ENCODE data around the gene ZNF804B.
"Not testable (repeated sequence)": the region's sequence is repeated elsewhere in the genome, so short reads cannot be mapped to it uniquely, and the experiment has no call there.

The ZNF804B gene

GRCh38 chr7:89223900-89224395 is 464.4 kb downstream of the ZNF804B start:
- H3K79me2 ChIP-seq (ENCODE audit: insufficient read depth, low read depth) = no peaks in the 10 kb centered on the region
- H3K4me3 ChIP-seq (IDR thresholded peaks at IDR 0.05; ENCODE audit: insufficient read depth, low read depth, low read length) = no peak overlapping the region
- H3K27me3 ChIP-seq (ENCODE audit: insufficient read depth, low read depth) = no peaks in the 10 kb centered on the region
- no peak overlapping the region for H3K9ac ChIP-seq
- no peaks in the 10 kb centered on the region for H3K36me3 ChIP-seq (ENCODE audit: insufficient read depth)
- H3K4me1 ChIP-seq (ENCODE audit: low read depth, poor library complexity, severe bottlenecking) = no peaks in the 10 kb centered on the region
- H2AFZ ChIP-seq (ENCODE audit: low read depth) = no peak overlapping the region
- TF ChIP-seq, protein P1, sequence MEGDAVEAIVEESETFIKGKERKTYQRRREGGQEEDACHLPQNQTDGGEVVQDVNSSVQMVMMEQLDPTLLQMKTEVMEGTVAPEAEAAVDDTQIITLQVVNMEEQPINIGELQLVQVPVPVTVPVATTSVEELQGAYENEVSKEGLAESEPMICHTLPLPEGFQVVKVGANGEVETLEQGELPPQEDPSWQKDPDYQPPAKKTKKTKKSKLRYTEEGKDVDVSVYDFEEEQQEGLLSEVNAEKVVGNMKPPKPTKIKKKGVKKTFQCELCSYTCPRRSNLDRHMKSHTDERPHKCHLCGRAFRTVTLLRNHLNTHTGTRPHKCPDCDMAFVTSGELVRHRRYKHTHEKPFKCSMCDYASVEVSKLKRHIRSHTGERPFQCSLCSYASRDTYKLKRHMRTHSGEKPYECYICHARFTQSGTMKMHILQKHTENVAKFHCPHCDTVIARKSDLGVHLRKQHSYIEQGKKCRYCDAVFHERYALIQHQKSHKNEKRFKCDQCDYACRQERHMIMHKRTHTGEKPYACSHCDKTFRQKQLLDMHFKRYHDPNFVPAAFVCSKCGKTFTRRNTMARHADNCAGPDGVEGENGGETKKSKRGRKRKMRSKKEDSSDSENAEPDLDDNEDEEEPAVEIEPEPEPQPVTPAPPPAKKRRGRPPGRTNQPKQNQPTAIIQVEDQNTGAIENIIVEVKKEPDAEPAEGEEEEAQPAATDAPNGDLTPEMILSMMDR (conservative IDR thresholded peaks at IDR 0.05; ENCODE audit: low read depth, low read length) = no peak
- no peak overlapping the region for H3K27ac ChIP-seq
- H3K4me2 ChIP-seq = no peak overlapping the region
- H4K20me1 ChIP-seq (ENCODE audit: insufficient read depth) = no peaks in the 10 kb centered on the region

- H3K27me3 ChIP-seq (ENCODE audit: insufficient read depth, low read depth); H2AFZ ChIP-seq (ENCODE audit: low read depth); H3K4me1 ChIP-seq (ENCODE audit: low read depth, poor library complexity, severe bottlenecking); H3K27ac ChIP-seq; H3K4me3 ChIP-seq (IDR thresholded peaks at IDR 0.05; ENCODE audit: insufficient read depth, low read depth, low read length); H3K4me2 ChIP-seq; H4K20me1 ChIP-seq (ENCODE audit: insufficient read depth); H3K9ac ChIP-seq; H3K79me2 ChIP-seq (ENCODE audit: insufficient read depth, low read depth); H3K36me3 ChIP-seq (ENCODE audit: insufficient read depth): not testable (repeated sequence)
These were observed 469.2 kb downstream of the ZNF804B start for GRCh38 chr7:89228688-89229171.

GRCh38 chr7:89238156-89238555 is 478.7 kb downstream of the ZNF804B start:
- Histone ChIP-seq H3K9ac (no peak overlapping the region), H3K4me1 (ENCODE audit: low read depth, poor library complexity, severe bottlenecking) (no peaks in the 10 kb centered on the region), H3K79me2 (ENCODE audit: insufficient read depth, low read depth) (no peaks in the 10 kb centered on the region), H3K27me3 (ENCODE audit: insufficient read depth, low read depth) (no peaks in the 10 kb centered on the region), H4K20me1 (ENCODE audit: insufficient read depth) (no peaks in the 10 kb centered on the region), H3K4me3 (IDR thresholded peaks at IDR 0.05; ENCODE audit: insufficient read depth, low read depth, low read length) (no peak overlapping the region), H3K36me3 (ENCODE audit: insufficient read depth) (no peaks in the 10 kb centered on the region), H3K27ac (no peak overlapping the region), H2AFZ (ENCODE audit: low read depth) (no peak overlapping the region), H3K4me2 (no peak overlapping the region)
- TF ChIP-seq, protein P1 (conservative IDR thresholded peaks at IDR 0.05; ENCODE audit: low read depth, low read length) = no peak

- H2AFZ ChIP-seq (ENCODE audit: low read depth) = no peak overlapping the region
- no peaks in the 10 kb centered on the region for H3K4me1 ChIP-seq (ENCODE audit: low read depth, poor library complexity, severe bottlenecking)
- no peaks in the 10 kb centered on the region for H3K79me2 ChIP-seq (ENCODE audit: insufficient read depth, low read depth)
- H4K20me1 ChIP-seq (ENCODE audit: insufficient read depth) = no peaks in the 10 kb centered on the region
- TF ChIP-seq, protein P1 (conservative IDR thresholded peaks at IDR 0.05; ENCODE audit: low read depth, low read length) = no peak
- H3K4me3 ChIP-seq (IDR thresholded peaks at IDR 0.05; ENCODE audit: insufficient read depth, low read depth, low read length) = no peak overlapping the region
- H3K36me3 ChIP-seq (ENCODE audit: insufficient read depth) = no peaks in the 10 kb centered on the region
- H3K4me2 ChIP-seq = no peak overlapping the region
- no peak overlapping the region for H3K27ac ChIP-seq
- H3K9ac ChIP-seq = no peak overlapping the region
- H3K27me3 ChIP-seq (ENCODE audit: insufficient read depth, low read depth) = no peaks in the 10 kb centered on the region
These were observed 486.7 kb downstream of the ZNF804B start for GRCh38 chr7:89246196-89246595.

DNA sequence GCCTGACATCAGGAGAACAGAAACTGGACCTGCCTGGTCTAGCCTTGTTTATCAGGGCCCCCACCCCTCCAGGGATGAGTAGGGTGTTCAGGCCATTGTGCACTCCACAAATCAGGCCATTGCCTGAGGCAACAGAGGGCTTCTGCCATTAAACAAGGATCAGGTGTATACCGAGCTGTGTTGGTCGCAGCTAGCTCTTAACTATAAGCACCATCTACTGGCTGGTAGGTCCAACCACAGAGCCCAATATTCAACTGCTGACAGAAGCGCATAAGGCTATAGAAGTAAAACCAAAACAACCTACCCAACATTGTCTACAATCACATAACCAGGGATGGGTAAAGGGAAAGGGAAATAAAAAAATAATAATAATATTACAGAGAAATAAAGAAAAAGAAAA is 487.7 kb downstream of the ZNF804B start:
- Histone ChIP-seq H3K4me3 (IDR thresholded peaks at IDR 0.05; ENCODE audit: insufficient read depth, low read depth, low read length) (no peak overlapping the region), H3K27me3 (ENCODE audit: insufficient read depth, low read depth) (no peaks in the 10 kb centered on the region), H3K4me2 (no peak overlapping the region), H2AFZ (ENCODE audit: low read depth) (no peak overlapping the region), H4K20me1 (ENCODE audit: insufficient read depth) (no peaks in the 10 kb centered on the region), H3K9ac (no peak overlapping the region), H3K27ac (no peak overlapping the region), H3K79me2 (ENCODE audit: insufficient read depth, low read depth) (no peaks in the 10 kb centered on the region), H3K36me3 (ENCODE audit: insufficient read depth) (no peaks in the 10 kb centered on the region), H3K4me1 (ENCODE audit: low read depth, poor library complexity, severe bottlenecking) (no peaks in the 10 kb centered on the region)
- TF ChIP-seq, protein P1 (conservative IDR thresholded peaks at IDR 0.05; ENCODE audit: low read depth, low read length) = no peak
